ENCODE results near the gene IGF2R.

DNA sequence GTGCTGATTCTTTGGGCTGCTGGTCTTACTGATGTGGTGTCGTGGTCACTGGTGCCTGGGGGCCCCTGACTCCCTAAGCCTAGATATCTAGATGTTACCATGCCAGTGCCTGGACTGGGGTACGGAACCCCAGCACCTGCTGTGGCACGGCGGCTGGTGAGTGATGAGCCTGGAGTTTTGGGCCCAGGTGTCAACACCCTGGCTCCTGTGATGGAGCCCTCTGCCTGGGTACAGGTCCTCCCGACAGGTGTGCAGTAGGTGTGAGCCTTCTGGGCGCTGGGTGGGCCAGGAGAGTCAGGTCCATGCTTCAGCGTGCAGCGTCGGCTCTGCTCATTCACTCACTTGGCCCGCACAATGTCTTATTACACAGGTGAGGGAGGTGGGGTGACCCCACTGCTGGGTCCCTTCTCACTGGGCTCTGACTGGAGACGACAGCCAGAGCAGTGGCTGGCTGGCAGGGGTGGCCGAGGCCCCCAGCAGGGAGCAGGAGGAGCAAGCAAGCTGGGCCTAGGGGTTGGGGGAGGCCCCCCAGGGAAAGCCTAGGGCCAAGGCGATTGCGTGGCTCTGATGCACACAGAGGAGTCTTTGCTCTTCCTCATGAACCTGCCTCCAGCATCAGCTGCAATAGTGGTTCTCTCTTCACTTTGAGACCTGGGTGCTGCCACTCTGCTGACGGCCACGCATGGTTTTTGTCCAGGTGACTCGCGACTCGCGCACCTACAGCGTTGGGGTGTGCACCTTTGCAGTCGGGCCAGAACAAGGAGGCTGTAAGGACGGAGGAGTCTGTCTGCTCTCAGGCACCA, 110.2 kb downstream of the IGF2R start:
- no peak for TF ChIP-seq CTCF (IDR thresholded peaks at IDR 0.05)
- no peak for TF ChIP-seq POLR2A (IDR thresholded peaks at IDR 0.05)

Data from esophagus squamous epithelium (tissue), 4 donors.